ENCODE results near the gene TNNC2. TPM values are rescaled to one million over a fixed set of nuclear protein-coding genes. Genes with fewer than 3 reads are reported as not detected.
A peak's percentile ranks its signal among the peaks of the same experiment; 100 is the strongest.
"Not testable (repeated sequence)": the region's sequence is repeated elsewhere in the genome, so short reads cannot be mapped to it uniquely, and the experiment has no call there.

Gene TNNC2
- total and polyA plus RNA-seq, 12 donors, result 1.4 to 16.9 (median 3.9) TPM; not detected in 2

DNA sequence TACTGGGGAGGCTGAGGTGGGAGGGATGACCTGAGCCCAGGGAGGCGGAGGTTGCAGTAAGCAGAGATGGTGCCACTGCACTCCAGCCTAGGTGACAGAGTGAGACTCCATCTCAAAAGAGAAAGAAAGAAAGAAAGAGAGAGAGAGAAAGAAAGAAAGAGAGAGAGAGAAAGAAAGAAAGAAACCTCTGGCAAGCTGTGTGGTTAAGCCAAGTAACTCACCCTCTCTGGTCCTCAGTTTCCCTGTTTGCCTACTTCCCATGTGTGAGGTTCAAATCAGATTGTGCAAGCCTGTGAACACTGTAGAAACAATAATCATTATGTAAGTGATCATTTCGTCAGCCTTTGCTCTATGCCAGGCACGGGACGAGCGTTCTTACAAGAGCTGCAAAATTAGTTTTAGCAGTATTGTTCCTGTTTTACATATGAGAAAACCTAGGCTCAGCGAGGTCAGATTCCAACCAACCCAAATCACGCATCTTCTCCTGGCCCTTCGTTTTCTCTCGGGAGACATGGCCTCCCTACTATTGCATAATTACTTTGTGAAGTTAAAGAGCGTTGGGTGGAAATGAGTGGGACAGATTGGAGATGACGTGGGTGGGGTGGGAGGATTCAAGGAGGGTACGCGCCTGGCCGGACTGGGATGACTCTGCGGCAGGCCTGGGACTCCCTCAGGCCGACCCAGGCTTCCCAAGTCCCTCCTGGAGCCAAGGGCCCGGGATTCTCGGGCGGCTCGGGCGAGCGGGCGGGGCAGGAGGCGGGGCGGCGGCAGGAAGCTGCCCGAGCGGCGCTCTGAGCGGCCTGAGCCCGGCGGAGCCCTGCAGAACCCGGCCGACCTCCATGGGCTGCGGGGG is 6.1 kb upstream of the TNNC2 start, which contains the start of gene SNX21:
TSS of gene SNX21 (plus strand) at position 770 of the 853 bp plus-strand sequence. CDS start 121 bp downstream, outside the sequence.
- DNase-seq, result peak; percentile 84 to 94 (median 93)
- TF ChIP-seq, protein P1, sequence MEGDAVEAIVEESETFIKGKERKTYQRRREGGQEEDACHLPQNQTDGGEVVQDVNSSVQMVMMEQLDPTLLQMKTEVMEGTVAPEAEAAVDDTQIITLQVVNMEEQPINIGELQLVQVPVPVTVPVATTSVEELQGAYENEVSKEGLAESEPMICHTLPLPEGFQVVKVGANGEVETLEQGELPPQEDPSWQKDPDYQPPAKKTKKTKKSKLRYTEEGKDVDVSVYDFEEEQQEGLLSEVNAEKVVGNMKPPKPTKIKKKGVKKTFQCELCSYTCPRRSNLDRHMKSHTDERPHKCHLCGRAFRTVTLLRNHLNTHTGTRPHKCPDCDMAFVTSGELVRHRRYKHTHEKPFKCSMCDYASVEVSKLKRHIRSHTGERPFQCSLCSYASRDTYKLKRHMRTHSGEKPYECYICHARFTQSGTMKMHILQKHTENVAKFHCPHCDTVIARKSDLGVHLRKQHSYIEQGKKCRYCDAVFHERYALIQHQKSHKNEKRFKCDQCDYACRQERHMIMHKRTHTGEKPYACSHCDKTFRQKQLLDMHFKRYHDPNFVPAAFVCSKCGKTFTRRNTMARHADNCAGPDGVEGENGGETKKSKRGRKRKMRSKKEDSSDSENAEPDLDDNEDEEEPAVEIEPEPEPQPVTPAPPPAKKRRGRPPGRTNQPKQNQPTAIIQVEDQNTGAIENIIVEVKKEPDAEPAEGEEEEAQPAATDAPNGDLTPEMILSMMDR (IDR thresholded peaks at IDR 0.05), result no peak
- peak; percentile 56 to 82 for TF ChIP-seq POLR2A (IDR thresholded peaks at IDR 0.05)
- intact Hi-C loops (cut with DNase I), result no loop called here
- peaks cover 31 to 36% of the 10 kb centered on the region in 2 donors for H3K4me1 ChIP-seq (replicated peaks in 1 of 2)
- peak within 1 kb of the TSS in 3 of 4 donors; percentile 48 to 79 (median 53) for H3K4me3 ChIP-seq
- no peaks in the 10 kb centered on the region for H3K9me3 ChIP-seq (replicated peaks in 1 of 3)
- no peaks in the 10 kb centered on the region for H3K27me3 ChIP-seq
- H3K36me3 ChIP-seq (replicated peaks in 1 of 2), result peaks cover 0 to 3% of the 10 kb centered on the region in 2 donors
- 3 to 6% (median 4%) methylated on average over 14 to 35 of the region's 35 CpGs for WGBS, 4 donors
- peak within 1 kb of the TSS; percentile 93 to 96 (median 95) for H3K27ac ChIP-seq

DNA sequence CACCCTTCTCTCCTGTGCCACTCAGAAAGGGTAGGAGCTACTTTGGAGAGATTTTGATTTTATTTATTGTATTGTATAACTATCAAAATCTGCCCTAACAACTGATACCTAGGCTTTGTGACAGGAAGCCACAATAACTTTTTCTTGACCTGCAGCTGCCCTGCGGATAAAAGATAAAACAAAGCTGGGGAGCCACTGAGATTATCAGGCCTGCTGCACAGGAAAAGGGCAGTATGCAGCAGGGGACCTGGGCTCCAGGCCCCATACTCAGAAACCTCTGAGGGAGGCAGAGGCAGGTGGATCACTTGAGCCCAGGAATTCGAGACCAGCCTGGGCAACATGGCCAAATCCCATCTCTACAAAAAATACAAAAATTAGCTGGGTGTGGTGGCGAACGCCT is 5.5 kb upstream of the TNNC2 start:
- no peaks in the 10 kb centered on the region for H3K36me3 ChIP-seq (replicated peaks in 1 of 2)
- peak overlapping the region; percentile 93 to 96 (median 95) for H3K27ac ChIP-seq
- no peak for TF ChIP-seq POLR2A (IDR thresholded peaks at IDR 0.05)
- TF ChIP-seq, protein P1 (IDR thresholded peaks at IDR 0.05), result no peak
- intact Hi-C loops (cut with DNase I), result no loop called here
- H3K9me3 ChIP-seq (replicated peaks in 1 of 3), result no peaks in the 10 kb centered on the region
- WGBS, 4 donors, result 79 to 91% (median 89%) methylated on average over 4 of the region's 4 CpGs
- H3K4me1 ChIP-seq (replicated peaks in 1 of 2), result peaks cover 31 to 36% of the 10 kb centered on the region in 2 donors
- H3K4me3 ChIP-seq, result peak overlapping the region in 2 of 4 donors; percentile 53 to 79
- H3K27me3 ChIP-seq, result no peaks in the 10 kb centered on the region
- DNase-seq, result no peak

DNA sequence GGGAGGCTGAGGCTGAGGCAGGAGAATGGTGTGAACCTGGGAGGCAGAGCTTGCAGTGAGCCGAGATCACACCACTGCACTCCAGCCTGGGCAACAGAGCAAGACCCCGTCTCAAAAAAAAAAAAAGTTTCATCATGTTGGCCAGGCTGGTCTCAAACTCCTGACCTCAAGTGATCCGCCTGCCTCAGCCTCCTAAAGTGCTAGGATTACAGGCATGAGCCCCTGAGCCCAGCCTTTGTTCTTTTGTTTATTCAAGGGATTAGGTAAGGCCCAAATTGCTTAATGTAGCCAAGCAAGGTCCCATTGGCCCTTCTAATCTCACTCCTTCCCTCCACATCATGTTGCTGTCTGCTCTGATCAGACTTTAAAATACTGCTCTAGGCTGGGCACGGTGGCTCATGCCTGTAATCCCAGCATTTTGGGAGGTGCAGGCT is 2.6 kb upstream of the TNNC2 start:
- H3K9me3 ChIP-seq (replicated peaks in 1 of 3); H3K4me3 ChIP-seq; intact Hi-C loops (cut with DNase I); DNase-seq; H3K27me3 ChIP-seq; H3K27ac ChIP-seq; H3K36me3 ChIP-seq (replicated peaks in 1 of 2): not testable (repeated sequence)
- 86 to 97% (median 93%) methylated on average over 4 of the region's 4 CpGs for WGBS, 4 donors
- peaks cover 22 to 25% of the 10 kb centered on the region in 2 donors for H3K4me1 ChIP-seq (replicated peaks in 1 of 2)

DNA sequence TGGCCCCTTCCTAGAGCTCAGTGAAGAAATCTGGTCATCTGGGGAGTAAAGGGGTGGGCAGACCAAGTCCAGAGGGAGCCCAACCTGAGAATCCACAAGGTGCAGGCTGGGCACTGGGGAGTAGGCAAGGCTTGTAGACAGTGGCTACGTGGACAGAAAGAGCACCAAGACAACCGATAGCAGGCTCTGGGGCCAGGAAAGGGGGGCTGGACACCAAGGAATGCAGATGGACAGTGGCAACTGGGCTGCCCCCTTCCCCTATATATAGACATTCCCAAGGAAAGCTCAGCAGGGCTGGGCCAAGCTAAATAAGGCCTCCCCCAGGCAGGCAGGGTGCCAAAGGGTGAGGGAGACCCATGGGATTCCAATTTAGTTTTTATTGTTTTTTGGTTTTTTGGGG is 1.5 kb upstream of the TNNC2 start:
- Histone ChIP-seq H3K4me3 (no peak overlapping the region), H3K27ac (peak overlapping the region in 3 of 5 donors; percentile 5 to 62 (median 39)), H3K9me3 (replicated peaks in 1 of 3) (no peaks in the 10 kb centered on the region), H3K27me3 (no peaks in the 10 kb centered on the region), H3K36me3 (replicated peaks in 1 of 2) (no peaks in the 10 kb centered on the region), H3K4me1 (replicated peaks in 1 of 2) (peaks cover 16 to 26% of the 10 kb centered on the region in 2 donors)
- TF ChIP-seq, protein P1 (IDR thresholded peaks at IDR 0.05), result no peak
- TF ChIP-seq POLR2A (IDR thresholded peaks at IDR 0.05), result no peak
- intact Hi-C loops (cut with DNase I), result no loop called here
- DNase-seq, result no peak
- WGBS, 4 donors, result 48 to 70% (median 53%) methylated on average over 2 of the region's 2 CpGs

Measured in adrenal gland (tissue), 12 donors.